RPMI7951 (cell line): ENCODE measurements around the gene IRAK2. TPM values are rescaled to one million over a fixed set of nuclear protein-coding genes. Genes with fewer than 3 reads are reported as not detected.
"Not testable (repeated sequence)": the region's sequence is repeated elsewhere in the genome, so short reads cannot be mapped to it uniquely, and the experiment has no call there.

Source experiments
- DNase-seq: peaks from one replicate; pipeline ENCODE4 v3.0.0-alpha.2; 2012; ENCODE audit warnings: low read depth
- total RNA-seq: library from RNA; depleted of rRNA; stranded (reverse); fragments of >200 nt; shearing (Covaris generic); gene quantifications from 2 replicates; pipeline ENCODE4 v1.2.3, GENCODE V29; 2014; rRNA removed

Gene IRAK2
- 10.7 and 11.2 TPM in 2 replicates for total RNA-seq

DNA sequence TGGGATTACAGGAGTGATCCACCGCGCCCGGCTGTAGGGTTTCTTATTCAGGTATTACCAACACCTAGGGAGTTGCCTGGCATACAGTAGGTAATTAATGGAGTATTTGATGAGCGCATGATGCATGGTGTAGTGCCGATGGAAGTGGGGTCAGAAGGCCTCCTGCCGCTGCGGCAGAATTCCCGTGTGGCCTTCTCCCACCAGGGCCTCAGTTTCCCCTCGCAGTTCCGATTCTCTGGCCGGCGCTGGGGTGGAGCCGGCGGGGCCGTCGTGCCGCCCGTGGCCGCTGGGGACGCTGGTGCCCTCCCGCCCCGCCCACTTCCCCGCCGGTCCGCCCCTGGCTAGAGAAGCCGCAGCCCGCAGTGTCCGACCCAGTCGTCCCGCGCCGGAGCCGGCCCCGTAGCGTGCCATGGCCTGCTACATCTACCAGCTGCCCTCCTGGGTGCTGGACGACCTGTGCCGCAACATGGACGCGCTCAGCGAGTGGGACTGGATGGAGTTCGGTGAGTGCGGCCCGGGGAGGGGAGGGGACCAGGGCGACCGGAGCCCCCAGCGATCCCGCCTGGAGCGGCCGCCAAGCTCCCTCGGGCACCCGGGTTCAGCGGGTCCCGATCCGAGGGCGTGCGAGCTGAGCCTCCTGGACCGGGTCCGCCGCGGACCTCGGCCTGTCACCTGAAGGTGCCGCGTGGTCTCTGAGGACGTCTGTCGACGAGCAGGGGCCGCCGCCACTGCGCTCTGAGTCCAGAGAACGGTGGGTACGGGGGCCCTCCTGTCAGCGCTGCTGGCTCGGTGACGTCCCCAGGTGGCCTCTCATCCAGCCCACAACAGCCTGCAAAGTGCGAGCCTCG, at the start of gene IRAK2:
TSS of gene IRAK2 (plus strand) at position 374 of the 848 bp plus-strand sequence. CDS start at position 410, 36 bp downstream.
- peak; percentile 72 for DNase-seq

- DNase-seq = peak; percentile 96
Measured at GRCh38 chr3:10115326-10116137, 49.2 kb upstream of the IRAK2 start, which contains the start of gene BRK1. Gene BRK1 (plus strand): TSS chr3:10115675. CDS start chr3:10115702, 27 bp downstream.

DNA sequence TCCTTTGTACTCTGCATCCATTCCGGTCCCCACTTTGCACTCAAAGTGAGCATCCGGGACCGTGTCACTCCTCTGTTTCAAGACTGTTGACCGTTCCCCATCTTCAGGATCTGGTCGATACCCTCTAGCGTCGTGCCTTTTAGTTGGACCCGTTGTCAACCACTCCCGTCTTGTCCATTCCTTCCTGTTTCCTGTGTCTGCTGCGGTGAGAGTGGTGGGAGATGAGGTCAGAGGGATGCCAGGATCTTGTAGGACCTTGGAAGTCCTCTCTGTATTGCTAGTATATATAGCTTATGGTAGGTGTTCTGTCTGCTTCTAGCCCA, 48.6 kb upstream of the IRAK2 start:
- peak; percentile 62 for DNase-seq

DNA sequence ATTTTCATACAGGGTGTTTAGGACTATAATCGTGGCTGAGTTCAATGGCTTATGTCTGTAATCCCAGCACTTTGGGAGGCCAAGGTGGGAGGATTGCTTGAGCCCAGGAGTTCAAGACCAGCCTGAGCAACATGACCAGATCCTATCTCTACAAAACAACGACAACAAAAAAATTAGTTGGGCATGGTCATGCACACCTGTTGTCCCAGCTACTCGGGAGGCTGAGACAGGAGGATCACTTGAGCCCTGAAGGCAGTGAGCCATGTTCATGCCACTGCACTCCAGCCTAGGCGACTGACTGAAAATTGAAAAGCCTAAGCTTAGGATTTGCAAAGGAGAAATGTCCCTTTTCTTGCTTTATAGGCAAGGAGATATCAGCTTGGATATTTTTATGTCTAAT, 47.8 kb upstream of the IRAK2 start:
- DNase-seq = no peak

DNA sequence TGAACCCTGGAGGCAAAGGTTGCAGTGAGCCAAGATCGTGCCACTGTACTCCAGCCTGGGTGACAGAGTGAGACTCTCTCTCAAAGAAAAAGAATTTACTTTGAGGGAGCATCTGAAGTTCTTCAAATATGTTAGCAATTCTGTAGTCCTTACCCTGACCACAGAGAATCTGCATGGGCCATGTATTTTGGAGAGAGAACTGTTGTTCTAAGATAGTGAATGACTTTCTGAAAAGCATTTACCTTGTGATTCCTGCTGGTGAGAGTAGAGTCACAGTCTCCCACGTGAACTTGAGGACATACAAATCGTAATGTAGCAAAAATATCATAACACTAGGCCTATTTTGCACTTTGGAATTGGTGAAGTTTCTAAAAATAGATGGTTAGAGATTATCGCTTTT, 45.3 kb upstream of the IRAK2 start:
- no peak for DNase-seq

DNA sequence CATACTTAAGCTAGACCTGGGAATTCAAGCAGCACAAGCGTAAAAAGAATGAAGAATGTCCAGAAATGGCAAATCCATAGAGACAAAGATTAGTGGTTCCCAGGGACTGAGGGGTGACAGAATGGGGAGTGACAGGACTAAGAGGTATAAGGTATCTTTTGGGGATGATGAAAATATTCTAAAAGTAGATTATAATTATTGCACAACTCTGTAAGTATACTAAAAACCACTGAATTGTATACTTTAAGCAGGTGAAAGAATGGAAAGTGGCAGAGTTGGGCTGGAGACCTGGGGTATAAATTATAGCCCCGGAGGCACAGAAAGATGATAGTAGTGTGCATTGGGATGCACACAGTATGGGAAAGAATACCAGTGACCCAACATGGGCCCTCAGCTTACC, 43.7 kb upstream of the IRAK2 start:
- no peak for DNase-seq

DNA sequence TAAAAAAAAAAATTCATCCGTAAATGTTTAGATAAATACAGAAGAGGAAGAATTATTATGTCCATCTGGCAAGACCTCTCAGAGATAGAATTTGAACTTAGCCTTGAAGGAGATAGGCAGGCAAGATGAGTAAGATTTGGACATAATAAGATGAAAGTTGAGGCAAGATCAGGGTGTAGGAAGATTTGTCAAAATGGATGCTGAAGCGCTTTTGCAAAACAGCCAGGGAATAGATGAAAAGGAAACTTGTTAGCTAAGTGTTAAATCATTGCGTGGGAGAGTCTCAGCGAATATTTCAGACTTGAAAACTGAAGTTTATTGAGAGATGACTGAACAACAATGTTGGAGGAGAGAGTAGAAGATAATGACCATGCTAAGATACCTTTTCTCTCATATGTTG, 42.0 kb upstream of the IRAK2 start:
- DNase-seq = no peak

GRCh38 chr3:10135872-10136271, 28.8 kb upstream of the IRAK2 start:
- not testable (repeated sequence) for DNase-seq

DNA sequence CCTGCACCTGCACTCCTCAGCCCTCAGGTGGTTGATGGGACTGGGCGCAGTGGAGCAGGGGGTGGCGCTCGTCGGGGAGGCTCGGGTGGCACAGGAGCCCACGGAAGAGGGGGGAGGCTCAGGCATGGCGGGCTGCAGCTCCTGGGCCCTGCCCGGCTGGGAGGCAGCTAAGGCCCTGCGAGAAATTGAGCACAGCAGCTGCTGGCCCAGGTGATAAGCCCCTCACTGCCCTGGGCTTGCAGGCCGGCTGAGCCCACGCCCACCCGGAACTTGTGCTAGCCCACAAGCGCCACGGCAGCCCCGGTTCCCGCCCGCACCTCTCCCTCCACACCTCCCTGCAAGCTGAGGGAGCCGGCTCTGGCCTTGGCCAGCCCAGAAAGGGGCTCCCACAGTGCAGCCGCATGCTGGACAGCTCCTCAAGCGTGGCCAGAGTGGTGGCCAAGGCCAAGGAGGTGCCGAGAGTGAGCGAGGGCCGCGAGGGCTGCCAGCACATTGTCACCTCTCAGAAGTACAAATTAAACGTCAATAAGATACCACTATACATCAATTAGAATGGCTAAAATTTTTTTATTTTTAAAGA, 28.2 kb upstream of the IRAK2 start:
- no peak for DNase-seq

DNA sequence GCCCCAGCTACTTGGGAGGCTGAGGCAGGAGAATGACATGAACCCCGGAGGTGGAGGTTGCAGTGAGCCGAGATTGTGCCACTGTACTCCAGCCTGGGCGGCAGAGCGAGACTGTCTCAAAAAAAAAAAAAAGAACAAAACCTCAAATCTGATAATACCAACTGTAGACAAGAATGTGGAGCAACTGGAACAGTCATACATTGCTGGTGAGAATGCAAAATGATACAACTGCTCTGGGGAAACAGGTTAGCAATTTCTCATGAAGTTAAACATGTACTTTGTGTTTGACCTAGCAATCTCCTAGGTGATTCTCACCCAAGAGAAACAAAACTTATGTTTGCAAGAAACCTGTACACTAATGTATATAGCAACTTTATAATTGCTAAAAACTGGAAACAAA, 27.5 kb upstream of the IRAK2 start:
- no peak for DNase-seq

GRCh38 chr3:10140996-10141546, 23.6 kb upstream of the IRAK2 start:
- DNase-seq = peak; percentile 24

DNA sequence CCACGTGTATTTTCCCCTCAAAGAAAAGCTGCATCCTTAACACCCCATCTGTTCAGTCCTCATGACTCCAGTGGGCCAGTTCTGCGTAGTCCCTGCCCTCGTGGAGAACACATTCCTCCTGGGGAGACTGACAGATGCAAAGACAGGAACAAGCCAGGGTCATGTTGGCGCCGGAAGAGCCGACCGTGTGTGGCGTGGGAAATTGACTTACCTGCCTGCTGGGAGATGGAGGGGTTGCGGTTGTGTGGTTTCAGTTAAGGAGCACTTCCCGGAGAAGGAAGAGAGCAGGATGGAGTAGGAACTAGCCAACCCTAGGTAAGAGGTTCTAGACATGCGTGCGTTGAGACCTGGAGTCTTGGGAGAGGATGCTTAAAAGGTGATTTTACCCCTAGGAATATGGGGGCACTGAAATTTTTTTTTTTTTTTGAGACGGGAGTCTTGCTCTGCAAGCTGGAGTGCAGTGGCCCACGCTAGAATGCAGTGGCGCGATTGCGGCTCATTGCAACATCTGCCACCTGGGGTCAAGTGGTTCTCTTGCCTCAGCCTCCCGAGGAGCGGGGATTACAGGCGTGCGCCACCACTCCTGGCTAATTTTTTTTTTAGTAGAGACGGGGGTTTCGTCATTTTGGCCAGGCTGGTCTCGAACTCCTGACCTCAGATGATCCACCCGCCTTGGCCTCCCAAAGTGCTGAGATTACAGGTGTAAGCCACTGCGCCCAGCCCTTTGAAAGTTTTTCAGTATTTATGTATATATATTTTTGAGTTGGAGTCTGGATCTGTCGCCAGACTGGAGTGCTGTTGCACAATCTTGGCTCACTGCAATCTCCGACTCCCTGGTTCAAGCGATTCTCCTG, 21.8 kb upstream of the IRAK2 start:
- peak; percentile 20 for DNase-seq

DNA sequence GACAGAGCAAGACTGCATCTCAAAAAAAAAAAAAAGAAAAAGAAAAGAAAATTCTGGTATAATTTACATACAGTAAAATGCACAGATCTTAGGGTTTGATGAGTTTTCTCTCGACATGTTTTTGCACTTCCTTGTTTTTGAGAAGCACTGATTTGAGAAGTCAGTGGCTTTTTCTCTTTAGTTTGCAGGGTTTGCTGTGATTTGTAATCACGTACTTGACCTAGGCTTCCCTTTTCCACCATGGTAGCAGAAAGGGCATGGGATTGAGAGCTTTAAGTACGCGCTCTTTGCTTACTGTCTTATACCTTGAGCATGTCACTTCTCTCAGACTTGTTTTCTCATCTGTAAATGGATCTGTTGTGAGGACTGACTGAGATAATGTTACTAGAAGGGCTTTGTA, 19.0 kb upstream of the IRAK2 start:
- no peak for DNase-seq

DNA sequence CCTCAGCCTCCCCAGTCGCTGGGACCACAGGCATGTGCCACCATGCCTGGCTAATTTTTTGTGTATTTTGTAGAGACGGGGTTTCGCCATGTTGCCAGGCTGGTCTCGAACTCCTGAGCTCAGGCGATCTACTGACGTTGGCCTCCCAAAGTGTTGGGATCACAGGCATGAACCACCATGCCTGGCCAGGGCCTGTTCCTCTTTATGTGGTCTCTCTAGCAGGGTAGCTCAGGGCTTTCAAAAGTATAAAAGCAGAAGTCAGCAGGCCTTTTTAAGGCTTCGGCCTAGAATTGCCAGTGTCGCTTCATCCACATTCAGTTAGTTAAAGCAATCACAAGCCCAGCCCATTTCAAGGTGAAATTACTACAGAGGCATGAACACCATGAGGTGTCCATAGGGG, 15.5 kb upstream of the IRAK2 start:
- DNase-seq = no peak

- no peak for DNase-seq
Measured at GRCh38 chr3:10150987-10151386, 13.7 kb upstream of the IRAK2 start.

GRCh38 chr3:10154335-10155122, 10.2 kb upstream of the IRAK2 start:
- no peak for DNase-seq

GRCh38 chr3:10155123-10155472, 9.6 kb upstream of the IRAK2 start:
- DNase-seq = no peak

DNA sequence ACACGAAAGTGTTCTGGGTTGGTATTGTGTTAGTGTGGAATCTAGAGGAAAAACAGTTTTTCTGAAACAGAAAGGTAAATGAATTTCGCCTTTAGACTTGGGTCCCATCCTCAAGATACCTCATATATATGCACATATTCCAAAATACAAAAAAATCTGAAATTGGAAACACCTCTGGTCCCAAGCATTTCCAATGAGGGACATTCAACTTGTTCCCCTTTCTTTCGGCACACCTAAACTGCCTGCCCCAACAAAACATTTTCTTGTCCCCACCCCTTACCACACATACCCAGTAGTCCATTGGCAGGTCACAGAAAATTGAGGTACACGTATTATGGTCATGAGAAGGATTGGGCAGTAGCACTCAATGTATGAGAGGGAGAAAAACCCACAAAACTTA, 9.1 kb upstream of the IRAK2 start:
- DNase-seq = no peak

- no peak for DNase-seq
Measured at GRCh38 chr3:10157031-10157430, 7.7 kb upstream of the IRAK2 start.

DNA sequence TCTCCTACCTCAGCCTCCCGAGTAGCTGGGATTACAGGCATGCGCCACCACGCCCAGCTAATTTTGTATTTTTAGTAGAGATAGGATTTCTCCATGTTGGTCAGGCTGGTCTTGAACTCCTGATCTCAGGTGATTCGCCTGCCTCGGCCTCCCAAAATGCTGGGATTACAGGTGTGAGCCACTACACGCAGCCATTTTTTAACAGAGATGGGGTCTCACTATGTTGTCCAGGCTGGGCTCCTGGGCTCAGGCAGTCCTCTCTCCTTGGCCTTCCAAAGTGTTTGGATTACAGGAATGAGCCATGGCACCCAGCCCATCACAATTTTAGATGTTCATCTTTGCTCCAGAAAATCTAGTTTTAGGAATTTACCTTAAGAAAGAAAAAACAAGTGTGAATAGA, 6.2 kb upstream of the IRAK2 start:
- not testable (repeated sequence) for DNase-seq

DNA sequence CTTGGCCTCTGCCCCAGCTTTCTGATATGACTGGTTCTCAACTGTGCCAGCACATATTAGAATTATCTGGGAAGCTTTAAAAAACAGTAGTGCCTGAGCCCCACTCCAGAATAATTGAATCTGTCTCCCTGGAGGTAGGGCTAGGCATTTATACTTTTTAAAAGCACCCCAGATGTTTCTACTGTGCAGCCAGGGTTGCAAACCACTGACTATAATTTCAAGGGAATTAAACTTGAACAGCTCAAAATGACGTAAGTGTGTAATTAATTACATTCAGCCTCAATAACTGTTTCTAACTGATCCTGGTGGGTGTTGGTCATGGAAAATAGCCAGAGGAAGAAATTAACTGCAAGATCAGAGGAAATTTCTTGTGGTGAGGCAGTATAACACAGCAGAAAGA, 4.4 kb upstream of the IRAK2 start:
- peak; percentile 77 for DNase-seq
